Measurements from ENCODE around the gene EVA1B.

DNA sequence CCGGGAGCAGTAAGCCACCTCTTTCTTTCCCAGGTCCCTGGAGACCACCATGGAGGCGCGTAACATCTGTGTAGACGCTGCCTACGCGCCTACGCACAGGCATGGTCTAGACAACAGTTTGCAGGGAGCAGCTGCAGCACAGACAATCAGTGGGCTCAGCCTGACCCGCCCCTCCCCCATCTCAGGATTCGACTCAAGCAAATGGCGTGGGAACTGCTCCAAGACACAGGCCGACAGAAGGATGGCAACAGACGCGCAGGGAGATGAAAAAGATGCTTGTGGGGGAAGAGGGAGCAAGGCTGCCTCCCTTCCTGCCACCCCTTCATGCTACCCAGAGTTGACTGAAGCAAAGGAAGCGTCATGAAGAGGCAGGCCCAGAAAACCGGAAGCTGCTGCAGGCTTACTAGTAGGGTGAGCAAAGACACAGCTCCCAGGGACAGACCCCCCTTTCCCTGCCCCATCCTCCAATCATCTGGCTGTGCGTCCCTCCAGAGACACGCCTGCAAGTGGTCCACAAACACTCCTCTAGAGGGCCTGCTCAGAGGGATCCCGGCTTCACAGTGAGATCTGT, 42.7 kb upstream of the EVA1B start:
- TF ChIP-seq, protein P1, sequence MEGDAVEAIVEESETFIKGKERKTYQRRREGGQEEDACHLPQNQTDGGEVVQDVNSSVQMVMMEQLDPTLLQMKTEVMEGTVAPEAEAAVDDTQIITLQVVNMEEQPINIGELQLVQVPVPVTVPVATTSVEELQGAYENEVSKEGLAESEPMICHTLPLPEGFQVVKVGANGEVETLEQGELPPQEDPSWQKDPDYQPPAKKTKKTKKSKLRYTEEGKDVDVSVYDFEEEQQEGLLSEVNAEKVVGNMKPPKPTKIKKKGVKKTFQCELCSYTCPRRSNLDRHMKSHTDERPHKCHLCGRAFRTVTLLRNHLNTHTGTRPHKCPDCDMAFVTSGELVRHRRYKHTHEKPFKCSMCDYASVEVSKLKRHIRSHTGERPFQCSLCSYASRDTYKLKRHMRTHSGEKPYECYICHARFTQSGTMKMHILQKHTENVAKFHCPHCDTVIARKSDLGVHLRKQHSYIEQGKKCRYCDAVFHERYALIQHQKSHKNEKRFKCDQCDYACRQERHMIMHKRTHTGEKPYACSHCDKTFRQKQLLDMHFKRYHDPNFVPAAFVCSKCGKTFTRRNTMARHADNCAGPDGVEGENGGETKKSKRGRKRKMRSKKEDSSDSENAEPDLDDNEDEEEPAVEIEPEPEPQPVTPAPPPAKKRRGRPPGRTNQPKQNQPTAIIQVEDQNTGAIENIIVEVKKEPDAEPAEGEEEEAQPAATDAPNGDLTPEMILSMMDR (IDR thresholded peaks at IDR 0.05): no peak
- no peak for TF ChIP-seq POLR2A (IDR thresholded peaks at IDR 0.05)

All from adrenal gland (tissue), 5 donors.